Measurements from ENCODE around the gene TULP4.

DNA sequence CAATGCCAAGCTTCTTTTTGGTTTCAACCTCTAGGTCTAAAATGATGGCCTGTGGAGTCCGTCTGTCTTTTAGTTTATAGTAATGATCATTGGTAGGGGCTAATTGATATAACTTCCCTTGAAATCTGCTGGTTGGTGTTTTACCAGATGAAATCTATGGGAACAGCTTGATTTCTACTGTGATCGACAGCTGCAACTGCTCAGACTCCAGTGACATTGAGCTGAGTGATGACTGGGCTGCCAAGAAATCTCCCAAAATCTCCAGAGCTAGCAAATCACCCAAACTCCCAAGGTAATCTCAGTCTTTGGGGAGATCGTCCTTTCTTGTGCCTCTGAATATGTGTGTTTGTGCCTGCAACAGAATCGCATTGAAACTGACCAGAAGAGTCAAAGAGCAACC lies 177.2 kb downstream of the TULP4 start:
- TF ChIP-seq POLR2AphosphoS5 (IDR thresholded peaks at IDR 0.05; ENCODE audit: borderline replicate concordance, low read depth, low read length), result no peak
- no peak for TF ChIP-seq EZH2 (IDR thresholded peaks at IDR 0.05)
- no peak for TF ChIP-seq FOXP2 (optimal IDR thresholded peaks at IDR 0.05; ENCODE audit: control extremely low read depth, extremely low read length, insufficient read depth)

Measured in SK-N-MC (cell line).